NCI-H1105 (cell line): ENCODE measurements around the gene BMPR2.
"Not testable (repeated sequence)": the region's sequence is repeated elsewhere in the genome, so short reads cannot be mapped to it uniquely, and the experiment has no call there.

Experiments used
- DNase-seq: peaks from one replicate; lab custom pipeline; 2025; lab: John Stamatoyannopoulos, UW

BMPR2 gene

GRCh38 chr2:202530038-202530437 is 153.9 kb downstream of the BMPR2 start:
- no peak for DNase-seq

- not testable (repeated sequence) for DNase-seq
These were observed 159.2 kb downstream of the BMPR2 start for GRCh38 chr2:202535290-202535689.

- peak; percentile 77 for DNase-seq
These were observed 165.0 kb downstream of the BMPR2 start for GRCh38 chr2:202541137-202541536.

- no peak for DNase-seq
These were observed 166.0 kb downstream of the BMPR2 start for GRCh38 chr2:202542142-202542541.

GRCh38 chr2:202545523-202545922 is 169.4 kb downstream of the BMPR2 start:
- DNase-seq: no peak

GRCh38 chr2:202545931-202546330 is 169.8 kb downstream of the BMPR2 start:
- peak; percentile 8 for DNase-seq

- DNase-seq: not testable (repeated sequence)
These were observed 170.5 kb downstream of the BMPR2 start for GRCh38 chr2:202546499-202547141.

GRCh38 chr2:202548240-202548639 is 172.1 kb downstream of the BMPR2 start:
- DNase-seq: no peak

- not testable (repeated sequence) for DNase-seq
These were observed 174.9 kb downstream of the BMPR2 start for GRCh38 chr2:202551000-202551399.

- DNase-seq: no peak
These were observed 179.2 kb downstream of the BMPR2 start for GRCh38 chr2:202555356-202555755.

- DNase-seq: no peak
These were observed 184.1 kb downstream of the BMPR2 start for GRCh38 chr2:202560200-202560599.

GRCh38 chr2:202564226-202564625 is 188.1 kb downstream of the BMPR2 start:
- DNase-seq: no peak

GRCh38 chr2:202566286-202566685 is 190.2 kb downstream of the BMPR2 start:
- no peak for DNase-seq

GRCh38 chr2:202574541-202574940 is 198.4 kb downstream of the BMPR2 start:
- DNase-seq: no peak

- not testable (repeated sequence) for DNase-seq
These were observed 199.1 kb downstream of the BMPR2 start for GRCh38 chr2:202575194-202575593.

- DNase-seq: peak; percentile 72
These were observed 201.4 kb downstream of the BMPR2 start for GRCh38 chr2:202577250-202578183.

GRCh38 chr2:202582846-202583245 is 206.7 kb downstream of the BMPR2 start:
- DNase-seq: not testable (repeated sequence)

GRCh38 chr2:202583709-202584219 is 207.6 kb downstream of the BMPR2 start:
- DNase-seq: no peak

- DNase-seq: peak; percentile 79
These were observed 212.8 kb downstream of the BMPR2 start for GRCh38 chr2:202588647-202589581.

- DNase-seq: no peak
These were observed 213.4 kb downstream of the BMPR2 start for GRCh38 chr2:202589582-202589949.

- no peak for DNase-seq
These were observed 216.4 kb downstream of the BMPR2 start for GRCh38 chr2:202592566-202592965.

GRCh38 chr2:202599105-202599504 is 223.0 kb downstream of the BMPR2 start:
- DNase-seq: no peak
